ENCODE measurements around the gene IL37.
A peak's percentile ranks its signal among the peaks of the same experiment; 100 is the strongest.

The IL37 gene

GRCh38 chr2:112910865-112911264, at the start of gene IL37:
IL37 (plus strand) TSS chr2:112911165; CDS start chr2:112913013, 1,848 bp downstream.
- no peak for DNase-seq

GRCh38 chr2:112864072-112864471, 46.9 kb upstream of the IL37 start:
- DNase-seq, result no peak

- DNase-seq, result no peak
These were observed 44.7 kb upstream of the IL37 start for GRCh38 chr2:112866128-112866835.

GRCh38 chr2:112867701-112868631, 43.0 kb upstream of the IL37 start:
- DNase-seq, result no peak

GRCh38 chr2:112869258-112869842, 41.6 kb upstream of the IL37 start:
- DNase-seq, result peak; percentile 8 to 48

GRCh38 chr2:112870841-112871835, 39.8 kb upstream of the IL37 start:
- DNase-seq, result no peak

- no peak for DNase-seq
These were observed 34.6 kb upstream of the IL37 start for GRCh38 chr2:112876257-112876970.

GRCh38 chr2:112876971-112877361, 34.0 kb upstream of the IL37 start:
- DNase-seq, result no peak

- DNase-seq, result no peak
These were observed 33.5 kb upstream of the IL37 start for GRCh38 chr2:112877423-112877822.

- no peak for DNase-seq
These were observed 31.4 kb upstream of the IL37 start for GRCh38 chr2:112879491-112880041.

- DNase-seq, result no peak
These were observed 30.9 kb upstream of the IL37 start for GRCh38 chr2:112880091-112880531.

GRCh38 chr2:112880696-112881095, 30.3 kb upstream of the IL37 start:
- DNase-seq, result no peak

- no peak for DNase-seq
These were observed 29.6 kb upstream of the IL37 start for GRCh38 chr2:112881217-112881985.

GRCh38 chr2:112883669-112884068, 27.3 kb upstream of the IL37 start:
- DNase-seq, result no peak

- DNase-seq, result peak in 1 of 2 experiments; percentile 2
These were observed 26.0 kb upstream of the IL37 start for GRCh38 chr2:112884869-112885505.

- DNase-seq, result no peak
These were observed 25.5 kb upstream of the IL37 start for GRCh38 chr2:112885506-112885902.

GRCh38 chr2:112886291-112886690, 24.7 kb upstream of the IL37 start:
- no peak for DNase-seq

GRCh38 chr2:112887964-112888749, 22.8 kb upstream of the IL37 start:
- DNase-seq, result no peak

GRCh38 chr2:112889976-112890375, 21.0 kb upstream of the IL37 start:
- no peak for DNase-seq

Data from SHP77 (cell line).